Measurements from ENCODE around the gene CABP2.
"Not testable (repeated sequence)": the region's sequence is repeated elsewhere in the genome, so short reads cannot be mapped to it uniquely, and the experiment has no call there.

The CABP2 gene

DNA sequence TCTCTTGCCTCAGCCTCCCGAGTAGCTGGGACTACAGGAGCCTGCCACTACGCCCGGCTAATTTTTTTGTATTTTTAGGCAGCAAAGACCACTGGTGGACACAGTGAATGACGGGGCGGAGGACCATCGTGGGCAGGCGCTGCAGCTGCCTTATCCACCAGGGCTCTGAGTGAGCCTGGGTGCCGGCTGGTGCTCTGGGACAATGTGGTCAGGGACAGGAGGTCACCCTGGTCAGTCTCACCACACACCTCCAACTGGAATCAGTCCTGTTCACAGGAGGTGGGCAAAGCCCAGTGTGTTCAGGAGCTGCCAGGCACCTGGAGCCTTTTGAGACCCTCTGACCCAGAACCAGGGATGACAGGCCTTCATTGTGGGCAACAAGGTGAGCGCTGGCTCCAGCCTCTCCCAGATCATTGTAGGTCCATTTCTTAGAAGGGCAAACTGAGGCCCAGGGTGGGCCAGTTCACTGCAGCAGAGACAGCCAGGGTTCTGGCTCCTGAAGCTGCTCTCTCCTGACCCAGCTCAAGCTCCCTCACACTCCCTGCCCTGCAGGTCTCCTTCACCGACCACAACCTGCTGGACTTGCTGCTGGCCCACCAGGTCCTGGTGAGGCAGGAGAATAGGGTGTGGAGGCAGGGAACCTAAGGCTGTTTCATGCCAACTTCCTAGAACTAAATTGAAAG is 15.7 kb upstream of the CABP2 start:
- no peak for DNase-seq (ENCODE audit: low spot score)

DNA sequence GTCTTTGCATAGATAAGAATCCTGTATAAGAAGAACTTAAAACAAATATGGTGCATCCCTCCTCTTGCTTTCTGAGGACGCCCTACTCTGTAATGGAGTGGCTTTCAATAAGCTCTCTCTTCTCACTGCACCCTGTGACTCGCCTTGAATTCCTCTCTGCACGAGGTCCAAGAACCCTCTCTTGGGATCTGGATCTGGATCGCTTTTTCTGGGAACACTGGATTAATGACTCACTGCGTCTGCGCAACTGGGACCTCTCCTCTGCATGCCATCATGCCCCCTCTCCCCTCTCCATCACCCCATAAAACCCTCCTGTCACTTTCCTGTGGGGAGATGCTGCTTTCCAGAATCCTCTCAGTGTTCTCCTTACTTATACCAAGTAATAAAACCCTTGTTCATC is 15.1 kb upstream of the CABP2 start:
- no peak for DNase-seq (ENCODE audit: low spot score)

DNA sequence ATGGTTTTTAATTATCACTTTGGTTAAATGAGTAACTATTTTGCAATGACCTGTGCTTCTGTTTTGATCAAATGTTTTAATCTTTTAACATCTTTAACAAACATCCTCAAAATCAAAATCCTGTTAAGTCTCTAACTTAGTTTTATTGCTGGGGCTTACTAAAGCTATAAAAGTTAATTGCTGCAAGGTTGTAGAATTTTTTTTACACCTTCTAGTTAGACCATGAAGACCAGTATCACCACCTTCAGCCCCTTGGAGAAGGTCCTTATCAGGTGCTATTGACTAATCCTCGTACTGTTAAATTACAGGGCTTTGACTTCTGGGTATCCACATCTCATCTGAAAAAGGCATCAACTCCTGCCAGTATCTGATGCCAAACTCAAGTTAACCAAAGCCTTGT is 12.3 kb upstream of the CABP2 start:
- no peak for DNase-seq (ENCODE audit: low spot score)

DNA sequence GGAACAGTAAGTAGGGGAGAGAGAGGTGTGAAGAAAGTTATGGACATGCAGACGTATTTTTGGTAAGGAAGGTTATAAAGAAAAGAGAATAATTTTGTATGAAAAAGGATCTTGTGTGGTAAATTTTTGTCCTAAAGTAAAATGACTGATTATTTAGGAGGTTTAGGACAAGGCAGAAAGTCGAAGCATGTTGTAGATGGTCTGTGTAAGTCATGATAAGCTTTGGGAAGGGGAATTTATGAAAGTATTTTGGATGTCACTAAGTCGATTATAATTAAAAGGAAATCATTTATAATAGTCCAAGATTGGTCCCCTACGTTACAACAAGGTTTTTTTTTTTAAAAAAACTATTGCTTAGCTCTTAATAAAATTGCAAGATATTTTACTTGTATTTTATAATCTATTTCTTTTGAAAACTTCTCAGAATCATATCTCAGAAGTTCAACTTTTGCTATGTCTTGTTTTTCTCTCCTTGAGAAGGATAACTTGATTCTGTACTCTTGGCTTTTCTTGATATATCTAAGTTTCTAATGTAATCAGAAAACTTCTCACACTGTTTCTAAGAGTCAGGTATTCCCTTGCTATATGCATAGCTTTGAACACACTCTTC is 10.9 kb upstream of the CABP2 start:
- peak; percentile 48 for DNase-seq (ENCODE audit: low spot score)

DNA sequence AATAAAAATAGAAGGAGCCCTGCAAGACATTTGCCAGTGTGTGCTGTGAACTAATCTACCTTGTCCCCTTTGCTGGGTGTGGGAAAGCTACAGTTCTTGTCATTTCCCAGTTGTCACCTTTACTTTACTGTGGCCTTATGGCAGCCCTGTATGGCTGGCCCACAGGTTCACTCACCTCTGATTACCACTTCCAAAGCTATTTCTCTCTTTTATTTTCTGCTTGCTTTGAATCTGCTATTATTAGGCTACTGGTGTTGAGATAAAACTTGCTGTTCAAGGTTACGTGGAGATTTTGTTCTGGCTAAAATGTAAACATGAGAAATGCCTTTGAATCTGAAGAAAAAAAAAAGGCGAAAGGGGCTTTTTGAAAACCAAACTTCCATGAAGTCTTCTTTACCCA is 9.6 kb upstream of the CABP2 start:
- DNase-seq (ENCODE audit: low spot score) = no peak

DNA sequence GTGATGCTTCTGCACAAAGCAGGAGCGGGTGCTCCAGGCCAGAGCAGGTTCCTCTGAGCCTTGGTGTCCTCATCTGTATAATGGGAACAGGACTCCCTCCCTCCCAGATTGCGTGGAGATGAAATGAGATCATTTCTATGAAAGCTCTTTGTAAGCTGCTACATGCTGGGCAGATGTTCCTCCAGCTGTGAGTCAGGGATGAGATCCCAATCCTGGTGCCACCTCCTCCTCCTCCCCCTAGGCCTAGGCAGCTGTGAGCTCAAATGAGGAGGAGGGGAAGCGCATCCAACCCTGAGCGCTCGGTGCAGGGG is 7.0 kb upstream of the CABP2 start:
- no peak for DNase-seq (ENCODE audit: low spot score)

DNA sequence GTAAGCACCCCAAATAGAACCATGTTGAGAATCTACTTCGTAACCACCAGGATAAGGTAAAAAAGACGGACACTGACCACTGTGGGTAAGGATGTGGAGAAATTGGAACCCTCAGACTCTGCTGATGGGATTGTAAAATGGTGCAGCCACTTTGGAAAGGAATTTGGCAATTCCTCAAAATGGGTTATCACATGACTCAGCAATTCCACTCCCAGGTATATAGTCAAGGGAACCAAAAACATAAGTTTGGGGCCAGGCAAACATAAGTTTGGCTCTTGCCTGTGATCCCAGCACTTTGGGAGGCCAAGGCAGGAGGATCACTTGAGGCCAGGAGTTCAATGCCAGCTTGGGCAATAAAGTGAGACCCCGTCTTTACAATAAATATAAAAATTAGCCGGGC is 5.1 kb upstream of the CABP2 start:
- DNase-seq (ENCODE audit: low spot score) = no peak

DNA sequence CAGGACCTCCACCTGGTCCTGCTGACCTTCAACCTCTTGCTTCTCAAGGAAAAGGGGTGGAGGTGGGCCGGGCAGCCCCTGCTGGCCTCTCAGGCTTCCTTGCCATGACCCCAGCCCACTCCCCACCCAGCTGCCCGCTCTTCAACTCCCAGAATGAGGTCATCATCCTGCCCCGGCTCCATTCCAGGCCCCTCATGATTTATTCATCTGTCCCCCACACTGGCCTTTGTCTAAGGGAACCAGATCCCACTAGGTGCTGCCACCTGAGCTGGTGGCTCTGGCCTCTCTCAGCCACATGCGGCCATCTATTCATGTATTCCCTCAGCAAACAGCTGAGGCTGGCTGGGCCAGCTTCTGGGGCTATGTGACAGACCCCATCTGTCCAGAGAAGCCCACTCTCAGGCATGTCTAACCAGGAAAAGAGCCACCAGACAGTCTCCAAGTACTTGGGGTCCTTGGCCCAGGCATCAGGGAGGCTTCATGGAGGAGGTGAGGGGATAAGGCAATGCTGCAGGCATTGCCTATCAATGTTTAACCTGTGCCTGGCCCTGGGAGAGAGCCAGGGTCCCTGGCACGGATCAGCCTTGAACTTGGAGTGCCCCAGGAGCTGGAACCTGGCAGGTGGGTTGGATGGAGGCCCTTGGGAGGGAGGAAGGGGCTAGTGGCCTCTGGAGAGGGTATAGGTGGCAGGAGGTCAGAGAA is 2.2 kb upstream of the CABP2 start:
- no peak for DNase-seq (ENCODE audit: low spot score)

DNA sequence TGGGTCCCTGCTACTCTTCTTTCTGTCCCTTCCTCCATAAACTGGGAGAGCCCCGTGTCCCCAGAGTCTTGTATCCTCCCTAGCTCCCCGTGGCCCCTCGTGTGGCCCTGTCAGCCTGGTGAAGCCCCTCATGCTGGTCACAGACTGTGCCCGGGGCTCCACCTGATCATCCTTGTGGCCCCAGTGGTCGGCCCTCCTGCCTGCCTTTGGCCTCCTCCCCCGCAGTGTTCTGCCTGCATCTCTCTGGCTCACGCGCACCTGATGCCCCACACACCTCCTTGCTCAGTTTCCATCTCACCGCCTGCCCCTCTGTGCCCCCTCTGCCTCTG is 1.2 kb upstream of the CABP2 start:
- no peak for DNase-seq (ENCODE audit: low spot score)

DNA sequence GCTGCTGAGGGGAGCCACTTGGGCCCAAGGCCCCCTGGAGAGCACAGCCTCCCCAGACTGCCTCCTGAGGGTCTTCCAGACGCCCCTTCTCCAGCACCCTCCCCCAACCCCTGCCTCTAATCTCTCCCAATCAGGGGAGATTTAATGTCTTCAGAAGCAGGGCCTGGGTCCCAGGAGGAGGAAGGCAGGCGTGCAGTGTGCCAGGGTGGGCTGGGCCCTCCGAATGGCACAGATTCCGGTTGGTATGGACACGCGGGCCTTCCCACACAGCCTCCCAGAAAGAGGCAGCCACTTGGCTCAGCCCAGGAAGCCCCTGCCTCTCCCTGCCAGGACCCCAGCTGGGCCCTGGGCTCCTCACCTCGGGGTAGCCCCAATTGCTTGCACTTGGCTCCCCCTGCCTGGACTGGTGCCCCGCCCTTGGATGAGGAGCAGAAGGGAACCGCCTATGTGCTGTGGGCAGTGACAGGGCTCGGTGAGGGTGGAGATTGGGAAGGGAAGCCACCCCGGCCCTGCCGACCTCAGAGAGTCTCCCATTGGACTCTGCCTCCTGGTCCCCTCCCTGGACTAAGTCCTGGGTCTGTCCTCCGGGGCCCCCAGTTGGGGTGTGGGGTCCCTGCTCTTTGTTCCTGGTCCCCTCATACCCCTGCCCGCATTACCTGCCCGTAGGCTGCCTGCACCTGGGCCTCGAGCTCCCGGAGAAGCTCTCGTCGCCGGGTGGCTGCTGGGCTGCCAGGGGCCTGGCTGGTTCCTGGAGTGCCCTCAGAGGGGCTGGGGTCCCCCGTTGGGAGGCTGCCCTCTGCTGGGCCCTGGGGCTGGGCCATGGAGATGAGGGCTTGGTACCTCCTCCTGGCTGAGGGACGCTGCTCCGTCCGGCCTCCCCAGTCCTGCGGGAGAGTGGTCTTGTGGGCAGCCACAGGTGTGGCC is 572 bp upstream of the CABP2 start:
- no peak for DNase-seq (ENCODE audit: low spot score)

DNA sequence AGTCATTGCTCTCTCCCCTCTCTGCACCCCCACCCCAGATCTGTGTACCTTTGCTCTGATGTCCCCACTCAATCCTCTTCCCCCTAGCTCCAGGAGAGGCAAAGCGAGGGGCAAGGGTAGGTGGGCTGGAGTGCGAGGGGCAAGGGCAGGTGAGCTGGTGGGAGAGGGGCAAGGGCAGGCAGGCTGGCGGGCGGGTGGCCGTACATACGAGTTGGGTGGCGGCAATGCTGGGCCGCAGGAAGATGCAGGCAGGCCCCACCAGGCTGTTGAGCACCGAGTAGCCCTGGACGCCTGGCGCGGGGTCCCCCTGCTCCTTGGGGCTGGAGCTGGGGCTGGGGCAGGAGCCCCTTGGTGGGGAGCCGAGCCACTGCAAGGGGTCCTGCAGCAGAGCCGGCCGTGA is 908 bp downstream of the CABP2 start:
- no peak for DNase-seq (ENCODE audit: low spot score)

DNA sequence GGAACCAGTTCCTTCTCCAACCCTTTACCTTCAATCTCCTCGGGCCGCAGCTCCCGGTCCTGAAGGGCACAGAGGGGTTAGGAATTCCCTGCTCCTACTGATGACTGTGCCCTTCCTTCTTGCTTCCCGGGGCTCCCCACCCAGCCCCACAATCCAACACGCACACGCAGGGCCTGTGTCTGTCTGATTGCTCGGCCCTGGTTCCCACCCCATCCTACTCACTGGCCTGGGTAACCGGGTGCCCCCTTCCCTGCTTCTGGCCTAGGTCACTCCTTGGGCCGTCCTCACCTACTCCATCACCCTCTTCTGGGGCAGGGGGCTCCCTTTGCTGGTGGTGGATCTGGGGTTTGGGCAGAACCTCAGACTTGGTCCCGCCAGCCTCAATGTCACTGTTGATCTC is 1.3 kb downstream of the CABP2 start:
- DNase-seq (ENCODE audit: low spot score) = no peak

DNA sequence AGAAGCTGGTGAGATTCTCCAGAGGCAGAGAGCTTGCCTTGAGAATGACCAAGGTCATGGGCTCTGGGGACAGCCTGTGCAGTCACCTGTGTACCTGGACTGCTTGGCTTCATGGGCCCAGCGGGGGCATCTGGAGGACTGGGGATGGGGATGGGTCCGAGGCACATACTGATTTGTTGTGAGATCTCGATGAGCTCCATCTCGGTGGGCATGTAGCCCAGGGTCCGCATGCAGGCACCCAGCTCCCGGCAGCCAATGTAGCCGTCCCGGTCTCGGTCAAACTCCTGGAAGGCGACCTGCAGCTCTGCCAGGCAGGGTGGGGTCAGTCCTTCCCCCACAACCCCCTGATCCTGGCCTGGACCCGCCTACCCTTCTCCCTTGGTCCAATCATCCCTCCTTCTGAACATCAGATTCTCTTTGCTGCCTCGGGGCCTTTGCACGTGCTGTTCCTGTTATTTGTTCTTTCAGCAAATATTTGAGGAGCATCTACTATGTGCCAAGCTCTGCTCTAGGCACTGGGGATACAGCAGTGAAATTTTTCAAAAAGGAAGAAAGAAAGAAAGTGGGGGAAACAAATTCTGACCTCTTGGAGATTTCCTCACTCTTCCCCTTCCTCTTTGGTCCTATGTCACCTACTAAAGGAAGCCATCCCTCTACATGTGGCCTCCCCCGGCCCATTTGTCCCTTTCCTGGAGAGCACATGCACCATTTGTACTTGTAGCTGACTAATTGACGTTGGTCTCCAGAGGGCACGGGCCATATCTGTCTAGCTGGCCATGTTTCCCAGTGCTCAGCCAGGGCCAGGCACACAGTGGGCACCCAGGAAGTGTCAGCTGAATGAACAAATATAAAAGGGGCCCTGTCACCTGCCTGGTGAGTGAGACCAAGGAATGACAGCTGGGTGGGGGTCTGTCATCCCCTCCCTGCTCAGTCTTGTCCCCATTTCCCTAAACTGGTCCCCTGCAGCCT is 2.1 kb downstream of the CABP2 start:
- no peak for DNase-seq (ENCODE audit: low spot score)

DNA sequence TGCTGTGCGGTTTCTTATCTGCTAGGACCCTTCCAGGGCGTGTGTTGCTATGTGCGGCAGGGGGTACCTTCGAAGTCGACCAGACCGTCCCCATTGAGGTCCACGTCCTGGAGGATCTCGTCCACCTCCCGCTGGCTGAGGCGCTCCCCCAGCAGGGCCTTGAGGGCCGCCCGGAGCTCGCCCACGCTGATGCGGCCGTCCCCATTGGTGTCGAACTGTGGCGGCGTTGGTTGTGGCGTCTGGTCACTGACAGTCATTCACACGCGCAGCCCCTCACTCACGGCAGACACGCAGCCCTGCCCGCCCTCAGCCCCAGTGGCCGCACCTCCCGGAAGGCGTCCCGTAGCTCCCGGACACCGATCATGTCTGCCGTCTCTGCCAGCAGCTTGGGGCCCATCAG is 3.5 kb downstream of the CABP2 start:
- no peak for DNase-seq (ENCODE audit: low spot score)

DNA sequence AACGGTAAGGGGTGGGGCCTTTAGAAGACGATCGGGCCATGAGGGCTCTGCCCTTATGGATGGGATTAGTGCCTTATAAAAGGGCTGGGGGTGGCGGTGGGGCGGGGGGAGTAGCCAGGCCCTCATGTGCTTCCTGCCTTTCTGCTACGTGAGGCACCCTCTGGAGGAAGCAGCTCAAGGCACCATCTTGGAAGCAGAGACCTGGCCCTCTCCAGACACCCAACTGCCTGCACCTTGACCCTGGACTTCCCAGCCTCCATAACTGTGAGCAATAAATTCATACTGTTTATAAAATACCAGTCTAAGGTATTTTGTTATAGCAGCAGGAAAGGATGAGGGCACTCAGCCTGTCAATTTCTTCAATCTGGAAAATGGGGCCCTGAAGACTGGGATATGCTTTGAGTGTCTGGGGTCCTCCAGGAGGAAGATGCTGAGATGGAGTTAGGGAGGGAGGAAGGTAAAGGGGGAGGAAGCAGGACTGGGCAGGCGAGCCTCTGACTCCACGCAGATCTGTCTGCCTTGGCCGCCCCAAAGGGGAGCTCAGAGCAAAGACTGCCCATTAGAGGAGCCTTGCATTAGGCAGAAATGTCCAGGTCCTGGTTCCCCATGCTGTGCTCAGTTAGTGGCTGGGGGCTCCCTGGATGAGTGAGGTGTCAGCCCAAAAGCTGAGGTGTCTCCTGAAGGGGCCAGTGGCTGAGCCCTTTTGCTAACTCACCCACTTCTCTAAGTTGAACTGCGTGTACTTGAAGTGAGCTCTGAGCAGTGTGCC is 5.3 kb downstream of the CABP2 start:
- DNase-seq (ENCODE audit: low spot score) = no peak

DNA sequence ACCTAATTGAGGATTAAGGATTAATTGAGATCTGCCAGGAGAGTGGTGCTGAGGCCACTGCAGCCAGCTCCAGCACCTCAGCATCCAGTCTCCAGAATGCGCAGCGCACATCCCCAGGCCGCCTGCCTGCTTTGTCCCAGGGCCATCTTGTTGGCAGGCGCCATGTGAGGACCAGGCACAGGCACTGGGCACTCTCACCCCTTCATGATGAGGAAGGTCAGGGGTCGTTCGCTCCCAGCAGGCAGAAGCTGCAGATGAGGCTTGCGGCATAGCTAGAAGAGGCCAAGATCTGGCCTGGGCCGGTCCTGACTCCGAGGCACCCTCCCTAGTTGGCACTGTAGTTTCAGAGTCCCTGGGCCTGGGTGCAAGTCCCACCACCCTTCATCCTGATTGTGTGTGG is 6.4 kb downstream of the CABP2 start:
- no peak for DNase-seq (ENCODE audit: low spot score)

DNA sequence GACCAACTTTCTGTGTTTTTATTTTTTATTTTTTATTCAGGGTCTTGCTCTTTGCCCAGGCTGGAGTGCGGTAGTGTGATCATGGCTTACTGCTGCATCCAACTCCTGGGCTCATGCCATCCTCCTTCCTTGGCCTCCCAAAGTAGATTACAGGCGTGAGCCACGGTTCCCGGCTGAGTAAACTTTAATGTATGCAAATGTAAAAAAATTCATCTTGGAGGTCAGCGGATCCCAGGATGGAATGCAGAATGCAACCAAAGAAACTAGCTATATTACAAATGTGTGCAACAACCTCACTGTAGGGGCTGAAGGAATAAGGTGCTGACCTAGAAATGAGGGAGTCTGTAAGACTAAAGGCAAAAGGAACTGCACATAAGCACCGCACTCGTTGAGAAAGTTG is 9.1 kb downstream of the CABP2 start:
- DNase-seq (ENCODE audit: low spot score) = no peak

DNA sequence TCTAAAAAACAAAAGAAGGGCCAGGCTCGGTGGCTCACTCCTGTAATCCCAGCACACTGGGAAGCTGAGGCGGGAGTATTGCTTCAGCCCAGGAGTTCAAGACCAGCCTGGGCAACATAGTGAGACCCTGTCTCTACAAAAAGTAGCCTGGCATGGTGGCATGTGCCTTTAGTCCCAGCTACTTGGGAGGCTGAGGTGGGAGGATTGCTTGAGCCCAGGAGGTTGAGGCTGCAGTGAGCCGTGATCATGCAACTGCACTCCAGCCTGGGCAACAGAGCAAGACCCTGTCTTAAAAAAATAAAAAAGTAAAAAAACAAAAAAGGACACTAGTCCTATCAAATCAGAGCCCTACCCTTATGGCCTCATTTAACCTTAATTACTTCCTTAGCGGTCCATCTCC is 11.7 kb downstream of the CABP2 start:
- DNase-seq (ENCODE audit: low spot score) = not testable (repeated sequence)

DNA sequence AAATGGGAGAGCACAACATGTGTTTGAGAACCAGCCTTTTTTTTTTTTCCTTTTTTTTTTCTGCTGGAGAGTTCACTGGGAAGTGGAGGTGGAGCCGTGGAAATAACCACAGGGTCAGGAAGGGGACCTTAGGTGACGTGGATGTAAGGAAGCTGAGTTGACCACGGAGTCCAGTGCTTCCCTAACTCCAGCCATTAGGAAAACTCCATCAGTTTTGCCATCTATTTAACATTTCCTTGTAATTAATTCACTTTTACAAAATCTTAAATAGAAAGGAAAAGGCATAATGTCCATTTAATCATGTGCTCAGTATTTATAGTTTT is 13.3 kb downstream of the CABP2 start:
- DNase-seq (ENCODE audit: low spot score) = no peak

DNA sequence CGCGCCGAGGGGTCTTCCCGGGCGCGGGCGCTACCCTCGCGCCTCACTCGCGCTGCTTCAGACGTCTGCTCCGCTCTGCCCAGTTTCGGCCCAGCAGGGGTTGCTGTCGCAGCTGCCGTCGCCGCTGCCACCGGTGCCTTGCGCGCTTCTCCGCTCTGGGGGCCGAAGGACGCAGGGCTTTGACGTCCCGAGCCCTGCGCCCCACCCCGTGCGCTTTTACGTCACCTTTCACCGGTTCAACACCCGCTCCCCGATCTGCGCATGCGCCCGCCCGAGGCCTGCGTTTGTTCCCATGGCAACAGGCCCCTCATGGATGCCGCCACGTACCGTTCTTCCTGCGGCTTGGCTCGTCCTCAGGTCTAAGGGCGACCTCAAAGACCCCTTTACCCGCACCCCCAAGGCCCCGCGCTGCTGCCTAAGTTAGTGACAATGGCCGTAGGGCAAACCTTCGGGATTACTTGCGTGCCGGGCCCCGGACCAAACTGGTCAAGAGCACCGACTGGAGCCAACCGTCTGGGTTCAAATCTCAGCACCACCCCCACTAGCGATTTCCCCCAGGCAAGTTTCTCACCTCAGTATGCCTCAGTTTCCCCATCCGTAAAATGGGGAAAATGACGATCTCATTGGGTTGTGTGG is 14.6 kb downstream of the CABP2 start:
- peak; percentile 100 for DNase-seq (ENCODE audit: low spot score)

Measured in HuH-7 (cell line).